Gastroesophageal sphincter (tissue), 3 donors: Measurements from ENCODE around the gene SND1.

Source experiments
- CTCF ChIP-seq, 4 experiments: fragments of 200-600 bp in 2 of 4; fragments of 450-650 bp in 2 of 4; sonication (generic) in 1 of 4; IDR thresholded peaks; one replicate each; pipeline ENCODE4 v1.5.1; 2017 to 2019; ENCODE audit warnings: antibody characterized with exemption in 4 of 4, mild to moderate bottlenecking in 2 of 4, moderate library complexity in 2 of 4
- POLR2A ChIP-seq, 2 donors: fragments of 450-650 bp; IDR thresholded peaks; one replicate each; pipeline ENCODE4 v1.6.1; 2017; ENCODE audit warnings: antibody characterized with exemption in 2 of 2, mild to moderate bottlenecking in 2 of 2, moderate library complexity in 1 of 2
- POLR2AphosphoS5 ChIP-seq: sonication (generic); formaldehyde crosslinking; IDR thresholded peaks from one replicate; pipeline ENCODE4 v1.6.1; 2017; ENCODE audit warnings: antibody characterized with exemption

- TF ChIP-seq CTCF (IDR thresholded peaks at IDR 0.05) = no peak
- TF ChIP-seq POLR2A (IDR thresholded peaks at IDR 0.05) = no peak
- TF ChIP-seq POLR2AphosphoS5 = no peak
Observed at GRCh38 chr7:128091106-128091505, 439.1 kb downstream of the SND1 start.
